Panc1 (cell line): ENCODE measurements around the gene CARHSP1. TPM values are rescaled to one million over a fixed set of nuclear protein-coding genes. Genes with fewer than 3 reads are reported as not detected.

Experiments
- ATAC-seq: fragments of 200-7000 bp; cut with Tn5 transposase; 2 replicates; pipeline ENCODE4 v1.9.1; 2020; ENCODE audit warnings: mild to moderate bottlenecking, moderate library complexity
- BruUV-seq: library from RNA; stranded (reverse); fragments of 400-500 nt; replicated peaks from 2 replicates; lab custom pipeline; 2021; lab: Mats Ljungman, UMichigan
- CTCF ChIA-PET: fragments of 300-600 bp; sonication (Branson Sonifier 250); formaldehyde crosslinking; loops from one replicate; lab custom pipeline; 2022; ENCODE audit warnings: antibody characterized with exemption; lab: Charles Lee
- POLR2A ChIA-PET: fragments of 300-600 bp; sonication (Branson Sonifier 250); formaldehyde crosslinking; loops from one replicate; lab custom pipeline; 2022; ENCODE audit warnings: antibody characterized with exemption; lab: Charles Lee
- DNase-seq: peaks from one replicate; pipeline ENCODE4 v3.0.0-alpha.2; 2010; ENCODE audit warnings: low read depth, low spot score
- H3K27ac ChIP-seq: 2 replicates; pipeline ENCODE4 v1.5.1; 2011; ENCODE audit warnings: mild to moderate bottlenecking, low read length, inconsistent platforms
- H3K27me3 ChIP-seq: fragments of 200-500 bp; sonication (Bioruptor generic); 2 replicates; pipeline ENCODE4 v1.6.0; 2014; ENCODE audit warnings: low read length, inconsistent platforms; ENCODE audit not compliant: control insufficient read depth, insufficient read depth
- H3K36me3 ChIP-seq: fragments of 200-500 bp; sonication (Bioruptor generic); 2 replicates; pipeline ENCODE4 v1.5.1; 2014; ENCODE audit warnings: inconsistent platforms, mild to moderate bottlenecking, low read length, moderate library complexity; ENCODE audit not compliant: control insufficient read depth, insufficient read depth
- H3K4me1 ChIP-seq: 2 replicates; pipeline ENCODE4 v1.5.1; 2011; ENCODE audit warnings: inconsistent platforms, mild to moderate bottlenecking, low read length, moderate library complexity; ENCODE audit not compliant: control insufficient read depth, insufficient read depth
- H3K4me3 ChIP-seq, 2 experiments: 2 replicates each; pipeline ENCODE4 v1.5.1; 2011 to 2012; ENCODE audit warnings: low read depth in 2 of 2, low read length in 2 of 2, mild to moderate bottlenecking in 2 of 2, inconsistent platforms in 1 of 2, moderate library complexity in 1 of 2
- H3K9me3 ChIP-seq: fragments of 200-500 bp; sonication (Bioruptor generic); 2 replicates; pipeline ENCODE4 v1.5.1; 2014; ENCODE audit warnings: low read depth, mild to moderate bottlenecking, inconsistent platforms, low read length, moderate library complexity; ENCODE audit not compliant: control insufficient read depth, insufficient read depth
- CTCF ChIP-seq: fragments of 450-650 bp; IDR thresholded peaks from 2 replicates; pipeline ENCODE4 v1.5.1; 2017; ENCODE audit warnings: mild to moderate bottlenecking
- POLR2AphosphoS5 ChIP-seq: IDR thresholded peaks from 2 replicates; pipeline ENCODE4 v1.6.1; 2012; ENCODE audit warnings: mild to moderate bottlenecking, low read depth, low read length, moderate library complexity
- REST ChIP-seq, 2 experiments: IDR thresholded peaks; 2 replicates each; pipeline ENCODE4 v1.6.1; 2011 to 2012; ENCODE audit warnings: low read depth in 2 of 2, control low read depth in 1 of 2, low read length in 1 of 2, mild to moderate bottlenecking in 1 of 2, moderate library complexity in 1 of 2; ENCODE audit not compliant: insufficient read depth in 1 of 2
- SIN3A ChIP-seq: IDR thresholded peaks from 2 replicates; pipeline ENCODE4 v1.6.1; 2012; ENCODE audit warnings: low read depth, mild to moderate bottlenecking, low read length, moderate library complexity, borderline replicate concordance; ENCODE audit not compliant: insufficient read depth
- TCF7L2 ChIP-seq: IDR thresholded peaks from 2 replicates; pipeline ENCODE4 v1.6.1; 2011; ENCODE audit warnings: mild to moderate bottlenecking, low read depth, low read length, inconsistent platforms
- in situ Hi-C: cut with HindIII; loops from 2 replicates; pipeline ENCODE4 v1.10.0; 2016; ENCODE audit warnings: low sequenced_read_pairs, low pct_unique_long_range_greater_than_20kb
- intact Hi-C: fragments of 100-400 bp; cut with micrococcal nuclease; formaldehyde crosslinking; loops from one replicate; pipeline ENCODE4 v1.10.0; 2022; ENCODE audit not compliant: unreplicated experiment
- total RNA-seq: library from RNA; stranded (reverse); gene quantifications from one replicate; pipeline ENCODE4 v1.2.1, GENCODE V29; 2021; ENCODE audit not compliant: unreplicated experiment

CARHSP1 gene
- total RNA-seq, 1 experiment from 2014 or later: 158 TPM

- no peak overlapping the region for H3K4me3 ChIP-seq
- intact Hi-C loops: no loop called here
- H3K9me3 ChIP-seq: no peaks in the 10 kb centered on the region
- peaks cover 20% of the 10 kb centered on the region for H3K36me3 ChIP-seq
- CTCF ChIA-PET: interaction anchor here (0.9 kb wide), 1 partner anchor 28 kb away, joined by 3 read pairs; no protein-coding TSS in a partner anchor
- in situ Hi-C loops: no loop called here
- H3K4me1 ChIP-seq: no peaks in the 10 kb centered on the region
- no peak overlapping the region for H3K27ac ChIP-seq
- ATAC-seq: no peak
- POLR2A ChIA-PET: interaction anchor here (0.6 kb wide), 1 partner anchor 194 kb away, joined by 3 read pairs; no protein-coding TSS in a partner anchor
- no TSS peak for BruUV-seq
- no peak for DNase-seq
- no peaks in the 10 kb centered on the region for H3K27me3 ChIP-seq
- no peak for TF ChIP-seq REST (IDR thresholded peaks at IDR 0.05; ENCODE audit: insufficient read depth in 1 of 2, low read depth in 2 of 2, low read length in 1 of 2)
- TF ChIP-seq POLR2AphosphoS5: no peak
- no peak for TF ChIP-seq SIN3A
- no peak for TF ChIP-seq TCF7L2
- TF ChIP-seq CTCF: no peak
These were observed 40.1 kb upstream of the CARHSP1 start for GRCh38 chr16:8908810-8909468.

- ChIA-PET POLR2A (no interaction called here), CTCF (no interaction called here)
- DNase-seq (no peak), ATAC-seq (no peak)
- intact Hi-C loops (no loop called here), in situ Hi-C loops (no loop called here)
- BruUV-seq: no TSS peak
- no peak overlapping the region for H3K27ac ChIP-seq
- no peak for TF ChIP-seq CTCF
- no peak for TF ChIP-seq TCF7L2
- no peak for TF ChIP-seq SIN3A
- no peak for TF ChIP-seq REST (IDR thresholded peaks at IDR 0.05; ENCODE audit: insufficient read depth in 1 of 2, low read depth in 2 of 2, low read length in 1 of 2)
- TF ChIP-seq POLR2AphosphoS5: no peak
- no peaks in the 10 kb centered on the region for H3K27me3 ChIP-seq
- H3K4me1 ChIP-seq: no peaks in the 10 kb centered on the region
- peaks cover 30% of the 10 kb centered on the region for H3K36me3 ChIP-seq
- H3K9me3 ChIP-seq: no peaks in the 10 kb centered on the region
- H3K4me3 ChIP-seq: no peak overlapping the region
These were observed 38.3 kb upstream of the CARHSP1 start for GRCh38 chr16:8907096-8907495.
